K562 (cell line): ENCODE measurements around the gene ZNF407. TPM values are rescaled to one million over a fixed set of nuclear protein-coding genes. Genes with fewer than 3 reads are reported as not detected.

Experiments
- ATAC-seq: fragments of 200-7000 bp; cut with Tn5 transposase; 3 replicates; pipeline ENCODE4 v1.9.1; 2020; ENCODE audit warnings: moderate library complexity
- BruUV-seq: library from RNA; stranded (reverse); fragments of 400-500 nt; replicated peaks from 2 replicates; lab custom pipeline; 2021; lab: Mats Ljungman, UMichigan
- CTCF ChIA-PET: fragments of 300-600 bp; formaldehyde crosslinking; extraction: SDS; loops from one replicate; lab custom pipeline; 2021; ENCODE audit warnings: low intra/inter-chr PET ratio; lab: Yijun Ruan, JAX
- POLR2A ChIA-PET: fragments of 300-600, 350-650 bp; sonication (Branson Sonifier 250); formaldehyde crosslinking; extraction: SDS; loops from one replicate; lab custom pipeline; 2021; ENCODE audit warnings: antibody characterized with exemption, inconsistent platforms; lab: Yijun Ruan, JAX
- DNase-seq, 4 experiments: peaks; one replicate each; pipeline versions ENCODE4 v3.0.0 to v3.0.0-alpha.2; 2011 to 2018; ENCODE audit warnings: low spot score in 3 of 4, mixed read lengths in 3 of 4; ENCODE audit errors: extremely low read depth in 1 of 4
- FAIRE-seq: peaks from 2 replicates; lab custom pipeline; 2011; peaks lifted over from hg19 to GRCh38; lab: Jason Lieb, UNC
- H2AFZ ChIP-seq: 2 replicates; pipeline ENCODE4 v1.6.0; 2011; ENCODE audit warnings: low read depth, low read length, control low read depth, inconsistent platforms
- H3K27ac ChIP-seq: fragments of 200-600 bp; 3 replicates; pipeline ENCODE4 v1.8.0; 2011; ENCODE audit warnings: low read depth, mild to moderate bottlenecking, control low read depth, inconsistent platforms, low read length, moderate library complexity, mixed read lengths; ENCODE audit errors: extremely low read depth
- H3K27me3 ChIP-seq, 2 experiments: fragments of 300-600 bp in 1 of 2; 2 replicates in 1 of 2; 3 replicates in 1 of 2; pipeline versions ENCODE4 v1.6.0 to v1.8.0; 2011; ENCODE audit warnings: inconsistent platforms in 2 of 2, low read length in 2 of 2, mild to moderate bottlenecking in 1 of 2, mixed read lengths in 1 of 2, moderate library complexity in 1 of 2; ENCODE audit not compliant: control insufficient read depth in 2 of 2, insufficient read depth in 2 of 2
- H3K36me3 ChIP-seq: fragments of 300-600 bp; 3 replicates; pipeline ENCODE4 v1.8.0; 2011; ENCODE audit warnings: mild to moderate bottlenecking, low read length, inconsistent platforms; ENCODE audit not compliant: control insufficient read depth, insufficient read depth
- H3K4me1 ChIP-seq, 2 experiments: fragments of 200-600 bp in 1 of 2; replicated peaks in 1 of 2; 2 replicates in 1 of 2; 3 replicates in 1 of 2; pipeline versions ENCODE4 v1.5.1 to v1.8.0; 2011; ENCODE audit warnings: inconsistent platforms in 2 of 2, low read length in 2 of 2, mild to moderate bottlenecking in 1 of 2, mixed read lengths in 1 of 2, moderate library complexity in 1 of 2; ENCODE audit not compliant: control insufficient read depth in 2 of 2, insufficient read depth in 2 of 2
- H3K4me2 ChIP-seq: 2 replicates; pipeline ENCODE4 v1.6.1; 2011; ENCODE audit warnings: low read length, control low read depth, inconsistent platforms, mixed read lengths; ENCODE audit not compliant: insufficient read depth
- H3K4me3 ChIP-seq: fragments of 200-600 bp; sonication (generic), shearing (Covaris generic); 2 replicates; pipeline ENCODE4 v1.5.1; 2016; ENCODE audit warnings: control low read depth, inconsistent platforms
- H3K79me2 ChIP-seq: fragments of 200-600 bp; 3 replicates; pipeline ENCODE4 v1.8.0; 2011; ENCODE audit warnings: low read length, inconsistent platforms; ENCODE audit not compliant: control insufficient read depth, insufficient read depth
- H3K9ac ChIP-seq, 2 experiments: 2 replicates each; pipeline versions ENCODE4 v1.6.0 to v1.6.1; 2011; ENCODE audit warnings: low read depth in 2 of 2, low read length in 2 of 2, control low read depth in 1 of 2, inconsistent platforms in 1 of 2, mild to moderate bottlenecking in 1 of 2, mixed read lengths in 1 of 2; ENCODE audit not compliant: insufficient read depth in 1 of 2
- H3K9me1 ChIP-seq: one replicate; pipeline ENCODE4 v1.6.0; 2011; ENCODE audit warnings: inconsistent platforms, mild to moderate bottlenecking, low read length, moderate library complexity; ENCODE audit not compliant: control insufficient read depth, insufficient read depth
- H3K9me3 ChIP-seq: replicated peaks from 2 replicates; pipeline ENCODE4 v1.5.1; 2011; ENCODE audit warnings: low read depth, low read length, inconsistent platforms; ENCODE audit not compliant: control insufficient read depth, insufficient read depth
- H4K20me1 ChIP-seq: replicated peaks from 2 replicates; pipeline ENCODE4 v1.6.1; 2011; ENCODE audit warnings: low read length, inconsistent platforms, mixed read lengths; ENCODE audit not compliant: control insufficient read depth, insufficient read depth
- ARNT ChIP-seq, 2 experiments: fragments of 450-650 bp; IDR thresholded peaks; 2 replicates each; pipeline ENCODE4 v1.6.1; 2016; ENCODE audit warnings: mild to moderate bottlenecking in 1 of 2
- CHAMP1 ChIP-seq: fragments of 450-650 bp; IDR thresholded peaks from 2 replicates; pipeline ENCODE4 v1.6.1; 2016; ENCODE audit warnings: mild to moderate bottlenecking
- MNT ChIP-seq, 2 experiments: fragments of 450-650 bp; conservative IDR thresholded peaks; 2 replicates each; pipeline ENCODE4 v1.6.1; 2017; ENCODE audit warnings: mild to moderate bottlenecking in 2 of 2, moderate library complexity in 2 of 2
- NCOR1 ChIP-seq: fragments of 450-650 bp; IDR thresholded peaks from 2 replicates; pipeline ENCODE4 v1.6.1; 2016; ENCODE audit warnings: mild to moderate bottlenecking, moderate library complexity
- PCBP1 ChIP-seq: fragments of 200-400 bp; formaldehyde crosslinking; IDR thresholded peaks from 2 replicates; pipeline ENCODE4 v1.6.1; 2018; ENCODE audit warnings: mild to moderate bottlenecking, low read depth, low read length; ENCODE audit not compliant: poor library complexity, severe bottlenecking
- STAT5B ChIP-seq: fragments of 250-450 bp; sonication (Bioruptor Pico); IDR thresholded peaks from 2 replicates; pipeline ENCODE4 v1.8.0; 2021; ENCODE audit warnings: mild to moderate bottlenecking, inconsistent platforms
- WHSC1 ChIP-seq: IDR thresholded peaks from one replicate; pipeline ENCODE4 v1.6.1; 2012; ENCODE audit warnings: low read length, control low read depth, inconsistent platforms
- ZBTB11 ChIP-seq, 3 experiments: fragments of 200-800 bp in 1 of 3; fragments of 250-450 bp in 1 of 3; fragments of 450-650 bp in 1 of 3; sonication (Bioruptor Pico) in 1 of 3; sonication (Bioruptor generic) in 1 of 3; formaldehyde crosslinking in 1 of 3; IDR thresholded peaks; 2 replicates each; pipeline versions ENCODE4 v1.6.1 to v1.8.0; 2016 to 2022; ENCODE audit warnings: mild to moderate bottlenecking in 2 of 3, missing genetic modification characterization in 2 of 3, missing compliant biosample characterization in 1 of 3, moderate library complexity in 1 of 3
- ZNF77 ChIP-seq: fragments of 250-450 bp; sonication (Bioruptor Pico); IDR thresholded peaks from 2 replicates; pipeline ENCODE4 v1.5.0; 2020
- WGBS: fragments of 100-300 bp; shearing (Covaris generic); methylation state at CpG from one replicate; pipeline ENCODE4 v1.1.6; 2016; ENCODE audit warnings: low coverage, mixed read lengths; ENCODE audit not compliant: insufficient coverage; ENCODE audit errors: missing lambda C conversion rate; 5-methylcytosine and 5-hydroxymethylcytosine counted together
- in situ Hi-C: fragments of 300-500 bp; cut with MboI; formaldehyde crosslinking; loops from 4 replicates; pipeline ENCODE4 v1.15.0; 2018; ENCODE audit warnings: inconsistent platforms, mixed read lengths
- intact Hi-C: fragments of 100-400 bp; cut with micrococcal nuclease; formaldehyde crosslinking; loops from 2 replicates; pipeline ENCODE4 v1.14.2; 2022
- polyA plus RNA-seq, 8 experiments: library from polyadenylated mRNA; depleted of rRNA in 4 of 8; stranded (reverse) in 5 of 8; unstranded in 3 of 8; fragments of >200 nt; fragmentation: Nextera tagmentation in 2 of 8; fragmentation: Illumina TruSeq in 1 of 8; extraction: Ambion mirVana in 2 of 8; extraction: Trizol in 1 of 8; gene quantifications; 2 replicates each; pipeline versions ENCODE4 v1.2.1 to v1.2.3, GENCODE V29; 2011 to 2014; ENCODE audit warnings: inconsistent platforms in 1 of 8, missing spikeins in 1 of 8
- total RNA-seq, 7 experiments: library from RNA; depleted of rRNA in 6 of 7; stranded (reverse); fragments of >200 nt in 6 of 7; fragmentation: Illumina TruSeq in 2 of 7; extraction: Trizol in 2 of 7; gene quantifications; 2 replicates each; pipeline versions ENCODE4 v1.2.1 to v1.2.3, GENCODE V29; 2011 to 2021; ENCODE audit warnings: low replicate concordance in 1 of 7
- TF ChIP-seq, protein P1 (sequence below): sonication (generic); formaldehyde crosslinking; IDR thresholded peaks from 2 replicates; pipeline ENCODE4 v1.8.0; 2022; ENCODE audit warnings: mild to moderate bottlenecking, missing genetic modification reagents

Gene ZNF407
- total and polyA plus RNA-seq, 9 of the 15 experiments (the other 6 are each of a cell fraction or from before 2014, with no cell fraction given) = 0.21 to 5.4 (median 2.3) TPM

DNA sequence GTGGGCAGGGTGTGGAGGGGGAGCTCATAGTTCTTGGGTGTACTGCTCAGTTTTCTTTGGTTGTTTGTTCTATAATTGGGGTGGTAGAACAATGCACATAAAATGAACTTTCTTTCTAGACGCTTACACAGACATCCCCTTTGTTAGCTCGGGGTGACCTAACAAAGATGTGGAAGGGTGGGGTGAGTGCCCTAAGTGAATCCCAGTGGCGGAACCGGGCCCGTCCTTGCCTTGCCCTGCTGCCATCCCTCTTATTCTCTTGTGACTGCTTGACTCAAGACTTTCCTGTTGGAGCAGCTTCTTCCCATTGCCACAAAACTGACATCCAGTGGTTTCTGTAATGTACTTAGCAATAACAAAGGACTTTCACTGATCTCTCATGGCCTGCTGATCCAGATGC lies 343.2 kb downstream of the ZNF407 start:
- Histone ChIP-seq H3K9me1 (no peaks in the 10 kb centered on the region), H3K4me3 (no peak overlapping the region), H3K79me2 (no peaks in the 10 kb centered on the region), H3K4me2 (no peak overlapping the region), H3K36me3 (no peaks in the 10 kb centered on the region), H3K4me1 (no peaks in the 10 kb centered on the region), H2AFZ (no peak overlapping the region), H3K27me3 (no peaks in the 10 kb centered on the region), H4K20me1 (no peaks in the 10 kb centered on the region), H3K9ac (no peak overlapping the region), H3K27ac (no peak overlapping the region), H3K9me3 (no peaks in the 10 kb centered on the region)
- DNase-seq (no peak), FAIRE-seq (no peak), ATAC-seq (no peak)
- ChIA-PET CTCF (no interaction called here), POLR2A (interaction anchor here (0.6 kb wide), 1 partner anchor 55 kb away, joined by 4 read pairs; no protein-coding TSS in a partner anchor)
- 25% methylated on average over 5 of the region's 5 CpGs for WGBS
- BruUV-seq = no TSS peak
- intact Hi-C loops (no loop called here), in situ Hi-C loops (no loop called here)
- no peak for TF ChIP-seq PCBP1
- TF ChIP-seq, protein P1, sequence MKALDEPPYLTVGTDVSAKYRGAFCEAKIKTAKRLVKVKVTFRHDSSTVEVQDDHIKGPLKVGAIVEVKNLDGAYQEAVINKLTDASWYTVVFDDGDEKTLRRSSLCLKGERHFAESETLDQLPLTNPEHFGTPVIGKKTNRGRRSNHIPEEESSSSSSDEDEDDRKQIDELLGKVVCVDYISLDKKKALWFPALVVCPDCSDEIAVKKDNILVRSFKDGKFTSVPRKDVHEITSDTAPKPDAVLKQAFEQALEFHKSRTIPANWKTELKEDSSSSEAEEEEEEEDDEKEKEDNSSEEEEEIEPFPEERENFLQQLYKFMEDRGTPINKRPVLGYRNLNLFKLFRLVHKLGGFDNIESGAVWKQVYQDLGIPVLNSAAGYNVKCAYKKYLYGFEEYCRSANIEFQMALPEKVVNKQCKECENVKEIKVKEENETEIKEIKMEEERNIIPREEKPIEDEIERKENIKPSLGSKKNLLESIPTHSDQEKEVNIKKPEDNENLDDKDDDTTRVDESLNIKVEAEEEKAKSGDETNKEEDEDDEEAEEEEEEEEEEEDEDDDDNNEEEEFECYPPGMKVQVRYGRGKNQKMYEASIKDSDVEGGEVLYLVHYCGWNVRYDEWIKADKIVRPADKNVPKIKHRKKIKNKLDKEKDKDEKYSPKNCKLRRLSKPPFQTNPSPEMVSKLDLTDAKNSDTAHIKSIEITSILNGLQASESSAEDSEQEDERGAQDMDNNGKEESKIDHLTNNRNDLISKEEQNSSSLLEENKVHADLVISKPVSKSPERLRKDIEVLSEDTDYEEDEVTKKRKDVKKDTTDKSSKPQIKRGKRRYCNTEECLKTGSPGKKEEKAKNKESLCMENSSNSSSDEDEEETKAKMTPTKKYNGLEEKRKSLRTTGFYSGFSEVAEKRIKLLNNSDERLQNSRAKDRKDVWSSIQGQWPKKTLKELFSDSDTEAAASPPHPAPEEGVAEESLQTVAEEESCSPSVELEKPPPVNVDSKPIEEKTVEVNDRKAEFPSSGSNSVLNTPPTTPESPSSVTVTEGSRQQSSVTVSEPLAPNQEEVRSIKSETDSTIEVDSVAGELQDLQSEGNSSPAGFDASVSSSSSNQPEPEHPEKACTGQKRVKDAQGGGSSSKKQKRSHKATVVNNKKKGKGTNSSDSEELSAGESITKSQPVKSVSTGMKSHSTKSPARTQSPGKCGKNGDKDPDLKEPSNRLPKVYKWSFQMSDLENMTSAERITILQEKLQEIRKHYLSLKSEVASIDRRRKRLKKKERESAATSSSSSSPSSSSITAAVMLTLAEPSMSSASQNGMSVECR (CRISPR knock-in tag) = no peak
- no peak for TF ChIP-seq NCOR1
- TF ChIP-seq STAT5B = no peak
- TF ChIP-seq ZBTB11 (CRISPR knock-in tag; IDR thresholded peaks at IDR 0.05) = no peak
- no peak for TF ChIP-seq ZNF77 (CRISPR knock-in tag)
- no peak for TF ChIP-seq CHAMP1
- no peak for TF ChIP-seq WHSC1
- no peak for TF ChIP-seq MNT (conservative IDR thresholded peaks at IDR 0.05)
- TF ChIP-seq ARNT (IDR thresholded peaks at IDR 0.05) = no peak
